Right lobe of liver (tissue), 4 donors: ENCODE measurements around the gene NEDD4L.

Source experiments
- POLR2A ChIP-seq: fragments of 450-650 bp; IDR thresholded peaks from one replicate; pipeline ENCODE4 v1.6.1; 2017; ENCODE audit warnings: antibody characterized with exemption, mild to moderate bottlenecking
- TF ChIP-seq, protein P1 (sequence below), 4 donors: fragments of 200-600 bp in 3 of 4; fragments of 450-650 bp in 1 of 4; IDR thresholded peaks; one replicate each; pipeline versions ENCODE4 v1.5.1 to v1.8.0; 2016 to 2022; ENCODE audit warnings: antibody characterized with exemption in 4 of 4, mild to moderate bottlenecking in 2 of 4
- donor health status: DM: no; HTN: no; CAD: no.
- donor health status: DM: no; HTN: no; CAD: no.
- donor health status: DM: no; HTN: yes; CAD: no.

DNA sequence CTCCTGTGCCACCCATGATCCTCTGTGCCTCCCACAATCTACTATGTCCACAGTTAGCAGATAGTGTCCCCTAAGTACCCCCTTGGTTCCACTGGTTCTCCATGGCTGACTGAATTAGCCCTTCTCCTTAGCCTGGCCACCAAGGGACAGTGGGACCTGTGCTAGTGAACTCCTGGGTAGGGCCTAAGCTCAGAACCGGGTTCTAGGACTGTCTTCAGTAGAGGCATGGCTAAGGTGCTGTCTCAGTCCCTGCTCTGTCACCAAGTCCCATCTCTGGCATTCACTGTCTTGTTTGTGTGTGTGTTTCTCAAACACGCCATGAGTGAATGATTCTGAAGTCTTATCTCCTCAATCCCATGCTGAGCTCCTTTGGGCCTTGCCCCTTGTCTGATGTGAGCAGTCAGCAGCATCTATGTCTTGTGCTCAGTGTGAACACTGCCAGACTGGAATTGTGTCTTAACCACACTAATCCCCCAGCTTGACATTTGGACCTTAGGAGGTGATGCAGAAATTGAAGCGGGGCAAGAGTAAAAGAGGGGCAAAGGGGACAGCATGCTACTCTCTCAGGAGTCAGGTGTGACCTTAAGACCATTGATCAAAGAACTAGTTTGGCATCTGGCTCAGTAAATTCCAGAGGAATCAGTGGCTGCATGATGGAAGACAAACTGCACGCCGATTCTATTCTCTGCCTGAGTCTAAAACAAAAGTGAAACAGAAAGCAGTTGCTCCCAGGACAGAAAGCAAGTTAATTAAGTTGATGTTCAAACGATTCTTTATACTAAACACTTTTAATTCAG, 394.3 kb downstream of the NEDD4L start:
- TF ChIP-seq, protein P1, sequence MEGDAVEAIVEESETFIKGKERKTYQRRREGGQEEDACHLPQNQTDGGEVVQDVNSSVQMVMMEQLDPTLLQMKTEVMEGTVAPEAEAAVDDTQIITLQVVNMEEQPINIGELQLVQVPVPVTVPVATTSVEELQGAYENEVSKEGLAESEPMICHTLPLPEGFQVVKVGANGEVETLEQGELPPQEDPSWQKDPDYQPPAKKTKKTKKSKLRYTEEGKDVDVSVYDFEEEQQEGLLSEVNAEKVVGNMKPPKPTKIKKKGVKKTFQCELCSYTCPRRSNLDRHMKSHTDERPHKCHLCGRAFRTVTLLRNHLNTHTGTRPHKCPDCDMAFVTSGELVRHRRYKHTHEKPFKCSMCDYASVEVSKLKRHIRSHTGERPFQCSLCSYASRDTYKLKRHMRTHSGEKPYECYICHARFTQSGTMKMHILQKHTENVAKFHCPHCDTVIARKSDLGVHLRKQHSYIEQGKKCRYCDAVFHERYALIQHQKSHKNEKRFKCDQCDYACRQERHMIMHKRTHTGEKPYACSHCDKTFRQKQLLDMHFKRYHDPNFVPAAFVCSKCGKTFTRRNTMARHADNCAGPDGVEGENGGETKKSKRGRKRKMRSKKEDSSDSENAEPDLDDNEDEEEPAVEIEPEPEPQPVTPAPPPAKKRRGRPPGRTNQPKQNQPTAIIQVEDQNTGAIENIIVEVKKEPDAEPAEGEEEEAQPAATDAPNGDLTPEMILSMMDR (IDR thresholded peaks at IDR 0.05) = no peak
- TF ChIP-seq POLR2A = no peak
